HG02970 (cell line): ENCODE measurements around the gene TTC28.

Experiments used
- ATAC-seq: cut with Tn5 transposase; IDR thresholded peaks from one replicate; pipeline ENCODE4 v1.9.1; 2021; ENCODE audit warnings: mild to moderate bottlenecking, moderate library complexity, moderate number of reproducible peaks; ENCODE audit not compliant: unreplicated experiment, low FRiP score

Gene TTC28

GRCh38 chr22:28329186-28330073, 350.2 kb downstream of the TTC28 start:
- ATAC-seq: no peak

GRCh38 chr22:28328756-28329155, 350.9 kb downstream of the TTC28 start:
- no peak for ATAC-seq

- ATAC-seq: no peak
Measured at GRCh38 chr22:28316014-28316413, 363.6 kb downstream of the TTC28 start.

GRCh38 chr22:28314959-28315358, 364.7 kb downstream of the TTC28 start:
- no peak for ATAC-seq

GRCh38 chr22:28310299-28310698, 369.3 kb downstream of the TTC28 start:
- no peak for ATAC-seq

- ATAC-seq: no peak
Measured at GRCh38 chr22:28299753-28300152, 379.9 kb downstream of the TTC28 start.

GRCh38 chr22:28299309-28299708, 380.3 kb downstream of the TTC28 start:
- ATAC-seq: no peak

GRCh38 chr22:28297504-28297903, 382.1 kb downstream of the TTC28 start:
- no peak for ATAC-seq

GRCh38 chr22:28296452-28296851, 383.2 kb downstream of the TTC28 start:
- no peak for ATAC-seq

- no peak for ATAC-seq
Measured at GRCh38 chr22:28283068-28283654, 396.5 kb downstream of the TTC28 start.

- ATAC-seq: no peak
Measured at GRCh38 chr22:28282405-28283067, 397.1 kb downstream of the TTC28 start.

- ATAC-seq: no peak
Measured at GRCh38 chr22:28279888-28280287, 399.8 kb downstream of the TTC28 start.

GRCh38 chr22:28269277-28269676, 410.4 kb downstream of the TTC28 start:
- no peak for ATAC-seq

GRCh38 chr22:28268850-28269249, 410.8 kb downstream of the TTC28 start:
- ATAC-seq: no peak

GRCh38 chr22:28268171-28268570, 411.5 kb downstream of the TTC28 start:
- ATAC-seq: no peak

- ATAC-seq: no peak
Measured at GRCh38 chr22:28260619-28261018, 419.0 kb downstream of the TTC28 start.

- ATAC-seq: no peak
Measured at GRCh38 chr22:28259774-28260312, 419.8 kb downstream of the TTC28 start.

GRCh38 chr22:28254396-28254795, 425.2 kb downstream of the TTC28 start:
- ATAC-seq: no peak

GRCh38 chr22:28252539-28252938, 427.1 kb downstream of the TTC28 start:
- no peak for ATAC-seq

GRCh38 chr22:28250036-28250695, 429.5 kb downstream of the TTC28 start:
- no peak for ATAC-seq

GRCh38 chr22:28249402-28249801, 430.2 kb downstream of the TTC28 start:
- no peak for ATAC-seq
